Effector memory CD8-positive, alpha-beta T cell (primary cell): ENCODE measurements around the gene TLX2.

Source experiments
- ATAC-seq: fragments of 150-1000 bp; cut with Tn5 transposase; replicated peaks from 2 replicates; pipeline ENCODE4 v1.10.0; 2021; ENCODE audit warnings: mild to moderate bottlenecking, moderate library complexity
- DNase-seq, 3 experiments: peaks; one replicate each; pipeline ENCODE4 v3.0.0; 2021
- H3K27ac Mint-ChIP-seq, 2 donors: one replicate each; pipeline ENCODE4 v1.8.0; 2022; ENCODE audit warnings: mild to moderate bottlenecking in 2 of 2, mixed read lengths in 2 of 2, moderate library complexity in 2 of 2
- H3K27me3 Mint-ChIP-seq, 2 donors: one replicate each; pipeline ENCODE4 v1.8.0; 2022; ENCODE audit warnings: mixed read lengths in 2 of 2
- H3K36me3 Mint-ChIP-seq: one replicate; pipeline ENCODE4 v1.8.0; 2022; ENCODE audit warnings: mild to moderate bottlenecking, moderate library complexity, mixed read lengths; ENCODE audit not compliant: insufficient read depth
- H3K4me1 Mint-ChIP-seq, 2 donors: one replicate each; pipeline ENCODE4 v1.8.0; 2022; ENCODE audit warnings: low read depth in 2 of 2, mixed read lengths in 2 of 2
- H3K4me3 Mint-ChIP-seq, 2 donors: one replicate each; pipeline ENCODE4 v1.8.0; 2022; ENCODE audit warnings: mild to moderate bottlenecking in 2 of 2, mixed read lengths in 2 of 2, moderate library complexity in 2 of 2
- H3K9me3 Mint-ChIP-seq, 2 donors: one replicate each; pipeline ENCODE4 v1.8.0; 2022; ENCODE audit warnings: mixed read lengths in 2 of 2

TLX2 gene

GRCh38 chr2:74526649-74527230 is 12.5 kb downstream of the TLX2 start:
- Mint-ChIP-seq H3K4me1 (peaks cover 22 to 34% of the 10 kb centered on the region in 2 donors), H3K36me3 (peaks cover 42% of the 10 kb centered on the region), H3K27ac (no peak overlapping the region), H3K27me3 (no peaks in the 10 kb centered on the region), H3K4me3 (no peak overlapping the region), H3K9me3 (no peaks in the 10 kb centered on the region)
- ATAC-seq (no peak), DNase-seq (no peak)

GRCh38 chr2:74527741-74528140 is 13.5 kb downstream of the TLX2 start:
- no peak for ATAC-seq
- Mint-ChIP-seq H3K4me1 (peaks cover 27 to 39% of the 10 kb centered on the region in 2 donors), H3K27ac (peak overlapping the region in 1 of 2 donors; percentile 98), H3K4me3 (peak overlapping the region; percentile 86 to 95), H3K9me3 (no peaks in the 10 kb centered on the region), H3K27me3 (no peaks in the 10 kb centered on the region), H3K36me3 (peaks cover 42% of the 10 kb centered on the region)
- no peak for DNase-seq

- Mint-ChIP-seq H3K27ac (peak overlapping the region; percentile 92 to 98), H3K27me3 (no peaks in the 10 kb centered on the region), H3K36me3 (peaks cover 42% of the 10 kb centered on the region), H3K9me3 (no peaks in the 10 kb centered on the region), H3K4me1 (peaks cover 27 to 39% of the 10 kb centered on the region in 2 donors), H3K4me3 (peak overlapping the region; percentile 86 to 95)
- DNase-seq (no peak), ATAC-seq (no peak)
These were observed 14.5 kb downstream of the TLX2 start for GRCh38 chr2:74528600-74529356.

DNA sequence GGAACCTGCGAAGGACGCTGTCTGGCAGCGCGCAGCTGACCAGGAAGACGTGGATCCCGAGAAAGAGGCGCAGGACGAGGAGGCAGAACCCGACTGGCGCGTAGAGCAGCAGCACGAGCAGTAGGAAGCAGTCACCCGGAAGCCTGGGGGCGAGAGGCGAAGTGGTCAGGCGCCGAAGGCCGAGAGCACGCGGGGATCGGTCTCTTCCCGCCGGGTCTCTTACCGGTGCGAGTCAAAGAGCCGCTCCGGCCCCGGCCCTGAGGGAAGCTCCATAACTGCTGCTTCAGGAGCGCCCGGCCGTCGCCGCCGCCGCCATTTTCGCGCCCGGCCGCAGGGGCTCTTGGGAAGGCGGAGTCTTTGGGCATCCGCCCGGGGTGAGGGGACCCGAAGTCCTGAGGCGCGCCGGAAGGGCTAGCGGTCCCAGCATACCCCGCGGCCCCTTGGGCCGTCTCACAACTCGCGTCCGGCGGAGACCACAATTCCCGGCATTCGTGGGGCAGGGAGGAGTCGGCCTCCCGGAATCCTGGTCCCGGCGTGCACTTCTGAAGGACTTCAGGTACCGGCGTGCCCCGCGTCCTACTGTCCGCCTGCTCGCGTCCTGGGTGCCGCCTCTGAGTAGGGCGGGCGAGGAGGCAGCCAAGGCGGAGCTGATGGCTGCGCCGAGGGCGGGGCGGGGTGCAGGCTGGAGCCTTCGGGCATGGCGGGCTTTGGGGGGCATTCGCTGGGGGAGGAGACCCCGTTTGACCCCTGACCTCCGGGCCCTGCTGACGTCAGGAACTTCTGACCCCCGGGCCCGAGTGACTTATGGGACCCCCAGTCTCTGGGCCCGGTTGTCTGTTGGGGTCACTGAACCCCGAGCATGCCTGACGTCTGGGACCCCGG is 15.3 kb downstream of the TLX2 start, which contains the start of the genes AUP1 and HTRA2:
AUP1 (minus strand) TSS at position 350 of the 882 bp plus-strand sequence; CDS start at position 273, 77 bp downstream.
HTRA2 (plus strand) TSS at position 577 of the 882 bp plus-strand sequence; CDS start at position 651, 74 bp downstream.
- ATAC-seq (peak; percentile 81), DNase-seq (peak; percentile 81 to 85 (median 83))
- Mint-ChIP-seq H3K9me3 (no peaks in the 10 kb centered on the region), H3K36me3 (peaks cover 42% of the 10 kb centered on the region), H3K4me3 (peak within 1 kb of the TSS; percentile 86 to 95), H3K27ac (peak within 1 kb of the TSS; percentile 92 to 98), H3K4me1 (peaks cover 27 to 39% of the 10 kb centered on the region in 2 donors), H3K27me3 (no peaks in the 10 kb centered on the region)

- no peaks in the 10 kb centered on the region for H3K27me3 Mint-ChIP-seq
- DNase-seq (peak; percentile 66 to 72 (median 70)), ATAC-seq (peak; percentile 60)
- H3K4me3 Mint-ChIP-seq = peak overlapping the region; percentile 86 to 95
- H3K27ac Mint-ChIP-seq = peak overlapping the region; percentile 92 to 98
- H3K36me3 Mint-ChIP-seq = peaks cover 42% of the 10 kb centered on the region
- H3K4me1 Mint-ChIP-seq = peaks cover 27 to 39% of the 10 kb centered on the region in 2 donors
- no peaks in the 10 kb centered on the region for H3K9me3 Mint-ChIP-seq
These were observed 16.3 kb downstream of the TLX2 start for GRCh38 chr2:74530239-74531187.

DNA sequence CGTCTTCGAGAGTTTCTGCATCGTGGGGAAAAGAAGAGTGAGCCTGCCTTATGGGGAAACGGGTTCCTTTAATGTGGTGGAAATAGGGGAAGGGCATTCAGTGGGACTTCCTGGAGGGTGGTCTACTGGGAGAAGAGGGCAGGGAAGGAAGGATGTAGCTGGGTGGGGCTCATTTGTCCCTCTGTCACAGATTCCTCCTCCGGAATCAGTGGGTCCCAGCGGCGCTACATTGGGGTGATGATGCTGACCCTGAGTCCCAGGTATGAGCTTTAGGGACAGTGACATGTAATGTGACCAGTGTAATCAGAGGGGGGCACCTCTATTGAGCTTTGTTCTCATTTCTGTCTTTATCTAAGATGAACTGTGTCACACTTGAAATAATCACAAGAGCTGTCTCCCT is 17.4 kb downstream of the TLX2 start:
- DNase-seq (no peak), ATAC-seq (no peak)
- no peaks in the 10 kb centered on the region for H3K9me3 Mint-ChIP-seq
- peaks cover 27 to 37% of the 10 kb centered on the region in 2 donors for H3K4me1 Mint-ChIP-seq
- H3K4me3 Mint-ChIP-seq = peak overlapping the region in 1 of 2 donors; percentile 42
- peaks cover 34% of the 10 kb centered on the region for H3K36me3 Mint-ChIP-seq
- H3K27ac Mint-ChIP-seq = peak overlapping the region; percentile 92 to 98
- H3K27me3 Mint-ChIP-seq = no peaks in the 10 kb centered on the region

GRCh38 chr2:74532222-74532621 is 18.0 kb downstream of the TLX2 start:
- no peak for ATAC-seq

DNA sequence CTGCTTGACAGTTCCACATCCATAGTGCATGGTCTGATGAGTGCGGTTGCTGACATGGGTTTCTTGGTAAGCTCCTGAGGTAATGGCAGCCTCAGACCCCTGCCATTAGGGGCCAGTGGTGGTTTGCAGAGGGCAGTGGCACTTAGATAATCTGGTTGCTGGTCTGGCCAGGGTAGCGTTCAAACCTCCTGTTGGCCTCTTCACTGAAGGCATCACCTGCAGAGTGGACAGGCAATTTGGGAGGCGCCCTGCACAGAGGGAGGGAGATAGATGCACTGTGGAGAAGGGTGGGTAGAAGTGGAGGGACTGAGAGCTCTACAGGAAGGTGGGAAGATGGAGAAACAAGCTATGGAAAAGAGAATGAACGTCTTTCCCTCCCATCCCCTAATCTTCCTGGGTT is 19.2 kb downstream of the TLX2 start:
- H3K4me1 Mint-ChIP-seq = peaks cover 21 to 26% of the 10 kb centered on the region in 2 donors
- DNase-seq = no peak
- no peak overlapping the region for H3K4me3 Mint-ChIP-seq
- ATAC-seq = no peak
- H3K9me3 Mint-ChIP-seq = no peaks in the 10 kb centered on the region
- peaks cover 19% of the 10 kb centered on the region for H3K36me3 Mint-ChIP-seq
- peak overlapping the region in 1 of 2 donors; percentile 46 for H3K27ac Mint-ChIP-seq
- peaks cover 16 to 17% of the 10 kb centered on the region in 2 donors for H3K27me3 Mint-ChIP-seq

More at GRCh38 chr2:74532222-74532621, 18.0 kb downstream of the TLX2 start:
- Mint-ChIP-seq H3K4me1 (peaks cover 27 to 34% of the 10 kb centered on the region in 2 donors), H3K36me3 (peaks cover 28% of the 10 kb centered on the region), H3K4me3 (peak overlapping the region in 1 of 2 donors; percentile 42), H3K27me3 (peaks cover 4% of the 10 kb centered on the region in 2 donors), H3K27ac (peak overlapping the region in 1 of 2 donors; percentile 92), H3K9me3 (no peaks in the 10 kb centered on the region)
- no peak for DNase-seq

DNA sequence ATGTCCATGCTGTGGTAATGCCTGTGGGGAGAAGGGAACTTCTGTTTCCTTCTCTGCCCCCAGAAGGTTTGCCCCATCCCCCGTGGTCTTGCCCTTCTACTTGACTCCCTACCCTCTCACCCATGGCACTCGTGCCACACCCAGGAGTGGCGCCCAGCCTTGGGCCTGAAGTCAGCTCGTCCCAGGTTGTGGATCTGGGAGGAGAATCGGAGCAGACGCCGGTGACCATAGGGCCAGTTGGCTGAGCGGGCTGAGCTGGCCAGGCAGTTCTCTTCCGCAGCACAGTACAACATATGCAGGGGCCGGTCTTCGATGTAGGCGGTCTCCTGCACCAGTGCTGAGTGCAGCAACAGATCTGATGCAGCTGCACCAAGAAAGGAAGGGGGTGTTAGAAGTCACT is 20.2 kb downstream of the TLX2 start:
- Mint-ChIP-seq H3K9me3 (no peaks in the 10 kb centered on the region), H3K27ac (no peak overlapping the region), H3K4me1 (peaks cover 15 to 21% of the 10 kb centered on the region in 2 donors), H3K4me3 (no peak overlapping the region), H3K36me3 (peaks cover 15% of the 10 kb centered on the region), H3K27me3 (peaks cover 22 to 26% of the 10 kb centered on the region in 2 donors)
- no peak for DNase-seq
- no peak for ATAC-seq

DNA sequence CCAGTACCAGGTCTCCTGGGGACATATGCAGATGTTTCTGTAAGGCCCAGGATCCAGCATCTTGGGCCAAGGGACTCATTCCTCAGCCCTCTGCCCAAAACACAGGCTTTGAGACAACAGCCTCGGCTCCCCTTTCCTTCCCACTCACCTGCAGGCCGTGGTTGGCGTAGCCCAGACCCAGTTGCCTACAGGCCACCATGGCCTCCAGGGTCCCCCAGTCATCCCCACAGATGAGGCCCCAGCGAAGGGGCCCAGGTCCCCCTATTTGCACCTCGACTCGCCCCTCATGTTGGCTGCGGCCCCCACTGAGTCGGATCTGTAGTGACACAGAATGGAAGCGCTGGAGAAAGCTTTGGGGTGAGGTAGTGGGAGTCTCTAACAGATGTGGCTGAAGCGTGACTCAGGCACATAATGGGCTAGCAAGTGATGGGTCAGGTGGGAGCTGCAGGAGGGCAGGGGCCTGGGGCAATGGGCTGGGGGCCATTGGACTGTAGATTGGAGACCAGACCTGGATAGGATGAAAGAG is 21.3 kb downstream of the TLX2 start:
- H3K27me3 Mint-ChIP-seq = peaks cover 28 to 34% of the 10 kb centered on the region in 2 donors
- peaks cover 5% of the 10 kb centered on the region for H3K36me3 Mint-ChIP-seq
- ATAC-seq (no peak), DNase-seq (no peak)
- no peaks in the 10 kb centered on the region for H3K9me3 Mint-ChIP-seq
- peaks cover 15 to 18% of the 10 kb centered on the region in 2 donors for H3K4me1 Mint-ChIP-seq
- H3K27ac Mint-ChIP-seq = peak overlapping the region in 1 of 2 donors; percentile 52
- H3K4me3 Mint-ChIP-seq = no peak overlapping the region

DNA sequence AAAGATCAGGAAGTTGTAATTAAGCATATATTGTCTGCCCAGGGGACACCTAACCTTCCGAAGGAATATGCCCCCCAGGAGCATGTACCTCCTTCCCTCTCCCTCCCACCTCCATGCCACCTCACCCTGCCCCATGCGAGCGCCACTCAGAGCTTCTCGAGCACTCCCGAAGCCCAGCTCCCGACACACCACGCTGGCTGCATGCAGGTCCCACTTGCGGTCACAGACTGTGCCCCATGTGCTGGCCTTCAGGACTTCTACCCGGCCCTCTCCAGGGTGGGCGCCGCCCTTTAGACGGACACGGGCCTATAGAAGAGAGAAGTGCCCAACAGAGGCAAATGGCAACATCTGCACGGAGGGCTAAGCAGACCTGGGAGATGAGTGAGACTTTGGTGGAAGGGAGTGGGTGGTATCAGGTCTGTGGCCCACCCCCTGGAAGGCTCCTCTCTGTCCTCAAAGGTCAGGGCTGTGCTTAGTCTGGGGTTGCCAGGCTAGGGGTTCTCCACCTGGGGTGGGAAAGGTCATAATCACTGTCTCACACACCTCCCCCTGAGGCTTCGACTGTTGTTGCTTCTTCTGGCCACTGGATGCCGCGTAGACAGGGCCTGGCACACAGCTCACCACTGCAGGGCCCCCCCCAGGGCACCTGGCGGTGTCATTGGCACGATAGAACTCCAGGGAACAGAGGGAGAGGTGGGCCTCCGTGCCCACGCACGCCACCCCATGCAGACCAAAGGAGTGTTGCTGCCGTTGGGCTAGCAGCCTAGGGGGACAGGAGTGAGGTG is 22.1 kb downstream of the TLX2 start:
- H3K36me3 Mint-ChIP-seq = peaks cover 4% of the 10 kb centered on the region
- no peak overlapping the region for H3K4me3 Mint-ChIP-seq
- H3K27ac Mint-ChIP-seq = peak overlapping the region in 1 of 2 donors; percentile 52
- H3K9me3 Mint-ChIP-seq = no peaks in the 10 kb centered on the region
- H3K27me3 Mint-ChIP-seq = peaks cover 28 to 34% of the 10 kb centered on the region in 2 donors
- DNase-seq (no peak), ATAC-seq (no peak)
- H3K4me1 Mint-ChIP-seq = peaks cover 7 to 10% of the 10 kb centered on the region in 2 donors
